K562 (cell line): ENCODE results near the gene SLC6A4. TPM values are rescaled to one million over a fixed set of nuclear protein-coding genes. Genes with fewer than 3 reads are reported as not detected.

Experiments used
- ATAC-seq: fragments of 200-7000 bp; cut with Tn5 transposase; 3 replicates; pipeline ENCODE4 v1.9.1; 2020; ENCODE audit warnings: moderate library complexity
- BruUV-seq: library from RNA; stranded (reverse); fragments of 400-500 nt; replicated peaks from 2 replicates; lab custom pipeline; 2021; lab: Mats Ljungman, UMichigan
- CTCF ChIA-PET: fragments of 300-600 bp; formaldehyde crosslinking; extraction: SDS; loops from one replicate; lab custom pipeline; 2021; ENCODE audit warnings: low intra/inter-chr PET ratio; lab: Yijun Ruan, JAX
- POLR2A ChIA-PET: fragments of 300-600, 350-650 bp; sonication (Branson Sonifier 250); formaldehyde crosslinking; extraction: SDS; loops from one replicate; lab custom pipeline; 2021; ENCODE audit warnings: antibody characterized with exemption, inconsistent platforms; lab: Yijun Ruan, JAX
- DNase-seq, 4 experiments: peaks; one replicate each; pipeline versions ENCODE4 v3.0.0 to v3.0.0-alpha.2; 2011 to 2018; ENCODE audit warnings: low spot score in 3 of 4, mixed read lengths in 3 of 4; ENCODE audit errors: extremely low read depth in 1 of 4
- FAIRE-seq: peaks from 2 replicates; lab custom pipeline; 2011; peaks lifted over from hg19 to GRCh38; lab: Jason Lieb, UNC
- H2AFZ ChIP-seq: 2 replicates; pipeline ENCODE4 v1.6.0; 2011; ENCODE audit warnings: low read depth, low read length, control low read depth, inconsistent platforms
- H3K27ac ChIP-seq: fragments of 200-600 bp; 3 replicates; pipeline ENCODE4 v1.8.0; 2011; ENCODE audit warnings: low read depth, mild to moderate bottlenecking, control low read depth, inconsistent platforms, low read length, moderate library complexity, mixed read lengths; ENCODE audit errors: extremely low read depth
- H3K27me3 ChIP-seq, 2 experiments: fragments of 300-600 bp in 1 of 2; 2 replicates in 1 of 2; 3 replicates in 1 of 2; pipeline versions ENCODE4 v1.6.0 to v1.8.0; 2011; ENCODE audit warnings: inconsistent platforms in 2 of 2, low read length in 2 of 2, mild to moderate bottlenecking in 1 of 2, mixed read lengths in 1 of 2, moderate library complexity in 1 of 2; ENCODE audit not compliant: control insufficient read depth in 2 of 2, insufficient read depth in 2 of 2
- H3K36me3 ChIP-seq: fragments of 300-600 bp; 3 replicates; pipeline ENCODE4 v1.8.0; 2011; ENCODE audit warnings: mild to moderate bottlenecking, low read length, inconsistent platforms; ENCODE audit not compliant: control insufficient read depth, insufficient read depth
- H3K4me1 ChIP-seq, 2 experiments: fragments of 200-600 bp in 1 of 2; replicated peaks in 1 of 2; 2 replicates in 1 of 2; 3 replicates in 1 of 2; pipeline versions ENCODE4 v1.5.1 to v1.8.0; 2011; ENCODE audit warnings: inconsistent platforms in 2 of 2, low read length in 2 of 2, mild to moderate bottlenecking in 1 of 2, mixed read lengths in 1 of 2, moderate library complexity in 1 of 2; ENCODE audit not compliant: control insufficient read depth in 2 of 2, insufficient read depth in 2 of 2
- H3K4me2 ChIP-seq: 2 replicates; pipeline ENCODE4 v1.6.1; 2011; ENCODE audit warnings: low read length, control low read depth, inconsistent platforms, mixed read lengths; ENCODE audit not compliant: insufficient read depth
- H3K4me3 ChIP-seq: fragments of 200-600 bp; sonication (generic), shearing (Covaris generic); 2 replicates; pipeline ENCODE4 v1.5.1; 2016; ENCODE audit warnings: control low read depth, inconsistent platforms
- H3K79me2 ChIP-seq: fragments of 200-600 bp; 3 replicates; pipeline ENCODE4 v1.8.0; 2011; ENCODE audit warnings: low read length, inconsistent platforms; ENCODE audit not compliant: control insufficient read depth, insufficient read depth
- H3K9ac ChIP-seq, 2 experiments: 2 replicates each; pipeline versions ENCODE4 v1.6.0 to v1.6.1; 2011; ENCODE audit warnings: low read depth in 2 of 2, low read length in 2 of 2, control low read depth in 1 of 2, inconsistent platforms in 1 of 2, mild to moderate bottlenecking in 1 of 2, mixed read lengths in 1 of 2; ENCODE audit not compliant: insufficient read depth in 1 of 2
- H3K9me1 ChIP-seq: one replicate; pipeline ENCODE4 v1.6.0; 2011; ENCODE audit warnings: inconsistent platforms, mild to moderate bottlenecking, low read length, moderate library complexity; ENCODE audit not compliant: control insufficient read depth, insufficient read depth
- H3K9me3 ChIP-seq: replicated peaks from 2 replicates; pipeline ENCODE4 v1.5.1; 2011; ENCODE audit warnings: low read depth, low read length, inconsistent platforms; ENCODE audit not compliant: control insufficient read depth, insufficient read depth
- H4K20me1 ChIP-seq: replicated peaks from 2 replicates; pipeline ENCODE4 v1.6.1; 2011; ENCODE audit warnings: low read length, inconsistent platforms, mixed read lengths; ENCODE audit not compliant: control insufficient read depth, insufficient read depth
- ARID1B ChIP-seq: fragments of 450-650 bp; IDR thresholded peaks from 2 replicates; pipeline ENCODE4 v1.6.1; 2016; ENCODE audit warnings: antibody characterized with exemption, mild to moderate bottlenecking, inconsistent platforms
- CBX1 ChIP-seq: sonication (generic); IDR thresholded peaks from 2 replicates; pipeline ENCODE4 v1.6.1; 2016; ENCODE audit warnings: antibody characterized with exemption, low read depth, mild to moderate bottlenecking
- COPS2 ChIP-seq: fragments of 450-650 bp; conservative IDR thresholded peaks from 2 replicates; pipeline ENCODE4 v1.6.1; 2016; ENCODE audit warnings: mild to moderate bottlenecking, moderate library complexity
- JUND ChIP-seq, 2 experiments: IDR thresholded peaks; 2 replicates in 1 of 2; 3 replicates in 1 of 2; pipeline ENCODE4 v1.6.1; 2011; ENCODE audit warnings: borderline replicate concordance in 2 of 2, low read depth in 2 of 2, low read length in 2 of 2, improper control_type of control experiment in 1 of 2, missing biosample characterization in 1 of 2, missing genetic modification characterization in 1 of 2, missing genetic modification reagents in 1 of 2
- KDM5B ChIP-seq: fragments of 200-600 bp; sonication (generic); IDR thresholded peaks from 2 replicates; pipeline ENCODE4 v1.6.1; 2012; ENCODE audit warnings: low read depth, mild to moderate bottlenecking, moderate library complexity, low read length, control low read depth, inconsistent platforms; ENCODE audit not compliant: insufficient replicate concordance
- LARP7 ChIP-seq: fragments of 450-650 bp; IDR thresholded peaks from 2 replicates; pipeline ENCODE4 v1.6.1; 2016
- SAFB2 ChIP-seq: fragments of 200-400 bp; formaldehyde crosslinking; IDR thresholded peaks from 2 replicates; pipeline ENCODE4 v1.6.1; 2018; ENCODE audit warnings: borderline replicate concordance, low read length, low read depth, moderate library complexity; ENCODE audit not compliant: severe bottlenecking
- ZBTB33 ChIP-seq: sonication (generic); formaldehyde crosslinking; IDR thresholded peaks from 2 replicates; pipeline ENCODE4 v1.8.1; 2023; ENCODE audit warnings: mild to moderate bottlenecking, missing genetic modification reagents
- ZNF121 ChIP-seq: sonication (generic); formaldehyde crosslinking; conservative IDR thresholded peaks from 2 replicates; pipeline ENCODE4 v1.8.0; 2022; ENCODE audit warnings: missing genetic modification reagents
- ZNF518B ChIP-seq: fragments of 250-450 bp; sonication (Bioruptor Pico); IDR thresholded peaks from 2 replicates; pipeline ENCODE4 v1.5.0; 2021; ENCODE audit warnings: mild to moderate bottlenecking, moderate library complexity
- WGBS: fragments of 100-300 bp; shearing (Covaris generic); methylation state at CpG from one replicate; pipeline ENCODE4 v1.1.6; 2016; ENCODE audit warnings: low coverage, mixed read lengths; ENCODE audit not compliant: insufficient coverage; ENCODE audit errors: missing lambda C conversion rate; 5-methylcytosine and 5-hydroxymethylcytosine counted together
- in situ Hi-C: fragments of 300-500 bp; cut with MboI; formaldehyde crosslinking; loops from 4 replicates; pipeline ENCODE4 v1.15.0; 2018; ENCODE audit warnings: inconsistent platforms, mixed read lengths
- intact Hi-C: fragments of 100-400 bp; cut with micrococcal nuclease; formaldehyde crosslinking; loops from 2 replicates; pipeline ENCODE4 v1.14.2; 2022
- polyA plus RNA-seq, 8 experiments: library from polyadenylated mRNA; depleted of rRNA in 4 of 8; stranded (reverse) in 5 of 8; unstranded in 3 of 8; fragments of >200 nt; fragmentation: Nextera tagmentation in 2 of 8; fragmentation: Illumina TruSeq in 1 of 8; extraction: Ambion mirVana in 2 of 8; extraction: Trizol in 1 of 8; gene quantifications; 2 replicates each; pipeline versions ENCODE4 v1.2.1 to v1.2.3, GENCODE V29; 2011 to 2014; ENCODE audit warnings: inconsistent platforms in 1 of 8, missing spikeins in 1 of 8
- total RNA-seq, 7 experiments: library from RNA; depleted of rRNA in 6 of 7; stranded (reverse); fragments of >200 nt in 6 of 7; fragmentation: Illumina TruSeq in 2 of 7; extraction: Trizol in 2 of 7; gene quantifications; 2 replicates each; pipeline versions ENCODE4 v1.2.1 to v1.2.3, GENCODE V29; 2011 to 2021; ENCODE audit warnings: low replicate concordance in 1 of 7

SLC6A4 gene
- total and polyA plus RNA-seq, 9 of the 15 experiments (the other 6 are each of a cell fraction or from before 2014, with no cell fraction given): 0.05 to 0.09 (median 0.07) TPM; not detected in 6

DNA sequence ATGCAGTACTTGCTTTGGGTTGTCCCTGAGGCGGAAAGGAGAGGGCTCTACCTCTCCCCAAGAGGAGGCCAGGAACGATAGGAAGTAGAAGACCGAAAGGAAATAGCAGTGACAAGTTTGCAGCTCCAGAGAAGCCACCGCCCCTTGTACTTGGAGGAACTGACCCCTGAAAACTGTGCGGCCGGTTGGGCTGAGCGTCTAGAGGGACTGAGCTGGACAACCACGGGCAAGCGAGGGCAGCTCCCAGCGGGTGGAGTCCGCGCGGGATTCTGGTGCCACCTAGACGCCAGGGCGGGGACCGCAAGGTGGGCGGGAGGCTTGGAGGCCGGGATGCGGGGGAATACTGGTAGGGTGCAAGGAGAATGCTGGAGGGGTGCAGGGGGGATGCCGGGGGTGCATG is 1.3 kb upstream of the SLC6A4 start:
- Histone ChIP-seq H3K9me1 (no peaks in the 10 kb centered on the region), H4K20me1 (peaks cover 6% of the 10 kb centered on the region; the same call in 1 of the 2 replicates), H3K9ac (no peak overlapping the region), H3K36me3 (no peaks in the 10 kb centered on the region), H3K9me3 (no peaks in the 10 kb centered on the region), H3K27ac (no peak overlapping the region), H3K79me2 (no peaks in the 10 kb centered on the region), H3K27me3 (peaks cover 39 to 61% of the 10 kb centered on the region in 2 experiments), H3K4me2 (no peak overlapping the region), H3K4me1 (peaks cover 0 to 32% of the 10 kb centered on the region in 2 experiments; a peak in 2 of 5 replicates), H3K4me3 (no peak overlapping the region), H2AFZ (no peak overlapping the region)
- CTCF ChIA-PET: no interaction called here
- no peak for FAIRE-seq
- DNase-seq: no peak
- intact Hi-C loops (no loop called here), in situ Hi-C loops (no loop called here)
- BruUV-seq: no TSS peak
- POLR2A ChIA-PET: no interaction called here
- 48% methylated on average over 18 of the region's 20 CpGs for WGBS
- no peak for ATAC-seq
- TF ChIP-seq LARP7: no peak
- TF ChIP-seq JUND (IDR thresholded peaks at IDR 0.05; ENCODE audit: borderline replicate concordance, low read depth, low read length): no peak
- no peak for TF ChIP-seq JUND (tag; IDR thresholded peaks at IDR 0.05; ENCODE audit: borderline replicate concordance, low read depth, low read length)
- TF ChIP-seq COPS2: no peak

DNA sequence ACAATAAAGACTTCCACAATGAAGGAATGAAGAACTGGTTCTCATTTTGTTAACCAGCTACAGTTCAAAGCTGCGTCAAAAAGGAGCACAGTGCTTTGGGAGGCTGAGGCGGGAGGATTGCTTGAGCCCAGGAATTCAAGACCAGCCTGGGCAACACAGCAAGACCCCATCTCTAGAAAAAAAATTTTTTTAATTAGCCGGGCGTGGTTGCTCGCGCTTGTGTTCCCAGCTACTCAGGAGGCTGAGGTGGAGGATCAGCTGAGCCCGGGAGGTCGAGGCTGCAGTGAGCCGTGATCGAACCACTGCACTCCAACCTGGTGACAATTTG is 764 bp upstream of the SLC6A4 start:
- FAIRE-seq (no peak), DNase-seq (no peak), ATAC-seq (no peak)
- Histone ChIP-seq H3K79me2 (no peaks in the 10 kb centered on the region), H3K36me3 (no peaks in the 10 kb centered on the region), H3K4me2 (no peak overlapping the region), H3K9ac (no peak overlapping the region), H3K27me3 (peaks cover 39 to 63% of the 10 kb centered on the region in 2 experiments), H2AFZ (no peak overlapping the region), H3K4me1 (peaks cover 0 to 32% of the 10 kb centered on the region in 2 experiments; a peak in 2 of 5 replicates), H3K9me1 (no peaks in the 10 kb centered on the region), H3K9me3 (no peaks in the 10 kb centered on the region), H4K20me1 (peaks cover 6% of the 10 kb centered on the region; the same call in 1 of the 2 replicates), H3K4me3 (no peak overlapping the region), H3K27ac (no peak overlapping the region)
- ChIA-PET POLR2A (interaction anchor here (1.1 kb wide), 1 partner anchor 43 kb away, joined by 4 read pairs; no protein-coding TSS in a partner anchor), CTCF (no interaction called here)
- no TSS peak for BruUV-seq
- in situ Hi-C loops (no loop called here), intact Hi-C loops (no loop called here)
- 14% methylated on average over 10 of the region's 10 CpGs for WGBS
- no peak for TF ChIP-seq SAFB2
- no peak for TF ChIP-seq CBX1
- TF ChIP-seq ZBTB33 (CRISPR knock-in tag): no peak
- TF ChIP-seq ARID1B: no peak
- no peak for TF ChIP-seq ZNF518B
- peak; percentile 90 for TF ChIP-seq ZNF121 (CRISPR knock-in tag)
- no peak for TF ChIP-seq KDM5B
